HG03432 (cell line): ENCODE results near the gene HHAT.
"Not testable (repeated sequence)": the region's sequence is repeated elsewhere in the genome, so short reads cannot be mapped to it uniquely, and the experiment has no call there.

Experiments
- ATAC-seq: cut with Tn5 transposase; IDR thresholded peaks from one replicate; pipeline ENCODE4 v1.9.1; 2021; ENCODE audit warnings: mild to moderate bottlenecking, moderate library complexity; ENCODE audit not compliant: unreplicated experiment

Gene HHAT

DNA sequence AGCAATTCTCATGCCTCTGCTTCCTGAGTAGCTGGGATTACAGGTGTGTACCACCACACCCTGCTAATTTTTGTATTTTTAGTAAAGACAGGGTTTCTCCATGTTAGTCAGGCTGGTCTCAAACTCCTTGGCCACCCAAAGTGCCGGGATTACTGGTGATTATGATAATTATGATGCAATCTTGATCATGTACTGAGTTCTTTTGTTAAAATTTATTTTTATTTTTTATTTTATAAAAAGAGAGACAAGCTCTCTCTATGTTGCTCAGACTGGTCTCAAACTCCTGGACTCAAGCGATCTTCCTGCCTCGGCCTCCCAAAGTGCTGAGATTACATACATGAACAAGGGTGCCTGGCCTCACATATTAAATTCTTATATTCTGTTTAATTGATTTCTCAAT lies 25.6 kb downstream of the HHAT start:
- not testable (repeated sequence) for ATAC-seq

DNA sequence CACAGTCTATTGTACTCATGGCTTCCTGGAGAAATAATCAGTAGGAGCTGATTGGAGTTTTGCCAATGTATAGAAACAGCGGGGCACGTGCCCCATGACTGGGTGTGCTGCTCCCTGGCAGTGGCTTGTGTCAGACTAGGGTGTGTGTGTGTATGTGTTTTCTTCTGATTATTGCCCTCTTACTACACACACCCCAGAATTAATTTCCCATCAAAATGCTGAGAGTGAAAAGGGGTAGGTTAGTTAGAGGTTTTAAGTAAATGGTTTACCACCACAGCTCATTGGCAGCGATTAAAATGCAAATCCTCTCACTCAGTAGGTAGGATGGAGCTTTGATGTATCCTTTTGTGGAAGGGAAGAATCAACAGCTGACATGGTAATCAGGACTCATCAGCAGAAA lies 29.9 kb downstream of the HHAT start:
- ATAC-seq: no peak

DNA sequence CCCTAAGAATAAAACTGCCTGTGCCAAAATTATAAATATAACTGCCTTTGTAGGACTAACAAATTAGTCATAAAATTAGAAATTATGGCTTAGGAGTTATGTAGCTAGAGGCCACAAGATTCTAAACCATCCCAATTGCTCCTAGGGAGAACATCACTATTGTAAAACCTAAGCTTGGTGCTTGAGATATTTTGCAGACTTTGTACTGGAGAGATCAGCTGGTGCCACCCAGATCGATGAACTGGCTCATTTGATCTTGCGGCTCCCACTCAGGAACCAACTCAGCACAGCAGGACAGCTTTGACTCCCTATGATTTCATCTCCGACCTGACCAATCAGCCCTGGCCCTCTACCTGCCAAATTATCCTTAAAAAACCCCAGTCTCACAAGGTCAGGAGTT lies 30.6 kb downstream of the HHAT start:
- ATAC-seq: no peak

DNA sequence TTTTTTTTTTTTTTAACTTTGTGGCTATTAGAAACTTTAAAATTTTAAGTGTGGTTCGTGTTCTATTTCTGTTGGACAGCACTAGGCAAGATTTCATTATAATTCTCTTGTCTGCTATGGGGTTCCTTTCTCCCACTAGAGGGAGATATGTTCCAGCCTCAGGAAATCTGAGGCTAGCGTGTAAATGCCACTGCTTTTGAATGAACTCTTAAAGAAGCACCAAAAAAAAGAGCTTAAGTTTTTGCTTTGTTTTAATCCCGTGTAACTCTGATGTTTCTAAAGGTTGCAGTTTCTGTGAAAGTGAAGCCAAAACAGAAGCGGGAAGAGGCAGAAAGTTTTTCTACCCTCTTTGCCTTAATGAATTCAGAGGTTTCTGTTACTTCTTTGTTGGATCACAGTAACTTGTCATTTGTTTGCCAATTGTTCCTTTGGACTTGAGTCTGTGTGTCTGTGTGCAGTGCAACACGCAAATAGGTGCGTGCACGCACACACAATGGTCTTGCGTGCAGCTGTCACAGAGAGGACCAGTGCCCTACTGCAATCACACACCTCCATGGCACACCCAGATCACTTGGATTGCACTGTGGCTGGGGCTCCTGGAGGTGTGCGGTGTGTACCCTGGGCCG lies 32.3 kb downstream of the HHAT start:
- ATAC-seq: peak; percentile 88

DNA sequence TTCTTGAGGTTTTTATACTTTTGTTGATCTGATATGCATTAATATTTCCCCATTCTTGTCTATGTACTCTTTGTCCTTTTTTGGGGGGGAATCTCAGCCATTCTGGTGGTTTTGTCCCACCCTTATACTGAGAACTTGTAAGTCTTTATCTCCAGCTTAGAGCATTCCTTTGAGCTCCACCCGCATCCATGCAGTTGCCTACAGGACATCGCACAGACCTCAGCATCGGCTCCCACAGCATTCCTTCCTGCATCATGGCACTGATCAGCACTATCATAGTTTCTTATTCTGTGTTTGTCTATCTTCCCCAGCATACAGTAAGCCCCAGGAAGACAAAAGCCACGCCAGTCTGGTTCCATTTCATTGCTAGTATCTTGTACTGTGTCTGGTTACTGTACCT lies 33.0 kb downstream of the HHAT start:
- no peak for ATAC-seq

DNA sequence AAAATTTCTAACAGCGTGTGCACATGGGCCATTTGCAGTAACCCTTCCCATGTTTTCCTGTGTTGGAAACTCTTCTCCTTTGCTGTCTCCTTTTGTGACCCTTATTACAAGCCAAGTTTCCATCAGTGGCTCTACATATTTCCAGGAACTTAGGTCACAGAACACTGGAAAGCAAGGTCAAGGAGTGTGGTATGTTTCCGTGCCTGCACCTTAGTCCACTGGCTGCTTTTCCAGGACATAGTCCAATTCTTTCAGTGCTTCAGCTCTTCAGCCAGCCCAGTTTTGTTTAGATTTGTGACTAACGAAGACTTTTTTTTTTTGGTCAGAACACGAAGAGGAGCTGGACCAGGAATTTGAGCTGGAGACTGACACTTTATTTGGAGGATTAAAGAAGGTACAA lies 33.8 kb downstream of the HHAT start:
- ATAC-seq: no peak

DNA sequence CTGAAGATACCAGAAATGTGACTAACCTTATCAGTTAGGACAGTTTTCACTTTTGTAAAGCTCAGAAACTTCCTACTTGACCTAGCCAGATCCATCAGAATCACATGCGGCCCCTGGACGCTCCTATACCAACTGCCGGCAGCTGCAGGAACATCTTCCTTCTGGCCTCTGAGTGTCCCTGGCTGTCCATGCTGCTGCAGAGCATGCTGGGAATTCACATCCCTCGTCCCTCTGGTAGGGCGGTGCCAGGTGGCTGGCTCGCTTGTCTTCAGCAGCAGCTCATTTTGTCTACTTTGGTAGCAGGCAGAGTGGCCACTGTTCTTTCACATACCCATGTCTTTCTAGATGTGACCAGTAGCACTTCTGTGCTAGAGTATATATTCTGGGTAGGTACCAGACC lies 34.4 kb downstream of the HHAT start:
- ATAC-seq: no peak

DNA sequence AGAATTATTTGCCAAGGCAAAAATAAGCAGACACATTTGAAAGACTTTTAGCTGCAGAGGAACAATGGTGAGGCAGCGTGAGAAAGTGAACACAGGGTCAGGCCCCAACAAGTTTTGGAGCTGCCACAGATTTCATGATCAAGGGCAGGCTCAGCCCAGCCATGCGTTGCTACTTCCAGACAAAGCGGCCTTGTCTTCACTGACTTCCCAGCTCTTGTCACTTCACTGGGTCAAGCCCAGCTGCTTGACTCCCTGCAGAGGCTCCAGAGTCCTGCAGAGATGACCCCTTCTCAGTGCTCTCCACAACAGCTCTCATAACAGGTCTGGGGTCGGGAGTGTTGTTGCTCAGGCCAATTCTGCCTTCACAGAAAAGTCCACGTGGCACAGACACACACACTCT lies 35.8 kb downstream of the HHAT start:
- no peak for ATAC-seq

DNA sequence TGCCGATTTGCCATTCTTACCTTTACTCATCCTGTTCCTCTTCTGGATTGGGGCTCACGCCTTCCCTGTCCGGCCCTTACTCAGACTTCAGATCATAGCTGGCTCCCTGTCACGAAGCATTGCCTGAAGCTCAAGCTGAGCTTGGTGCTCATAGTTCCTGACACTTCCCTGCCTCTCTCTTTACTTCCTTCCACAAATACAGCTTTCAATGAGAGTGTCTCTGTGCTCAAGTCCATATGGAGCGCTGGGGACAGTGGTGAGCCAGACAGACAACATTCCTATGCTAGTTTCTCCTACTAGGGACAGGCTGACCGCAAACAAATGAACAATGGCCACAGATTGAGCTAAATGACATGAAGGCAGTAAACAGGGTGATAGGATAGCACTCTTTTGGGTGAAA lies 38.1 kb downstream of the HHAT start:
- no peak for ATAC-seq

DNA sequence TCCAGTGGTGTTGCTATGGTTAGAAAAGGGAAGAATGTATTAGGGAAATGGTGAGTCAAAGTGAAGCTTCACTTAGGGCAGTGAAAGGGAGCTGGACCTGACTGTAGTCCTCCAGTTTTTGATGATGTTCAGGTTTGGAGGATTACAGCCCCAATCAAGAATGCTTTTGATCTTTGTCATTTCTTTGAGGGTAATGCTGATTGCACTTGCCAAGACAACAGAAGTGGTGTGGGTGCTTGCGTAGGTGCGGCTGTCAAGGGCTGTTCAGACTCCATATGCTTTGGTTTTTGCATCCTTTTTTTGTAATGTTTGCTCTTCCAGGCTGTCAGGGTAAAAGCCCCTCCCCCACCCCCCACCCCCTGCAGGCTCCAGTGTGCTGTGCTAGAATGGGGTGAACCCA lies 38.9 kb downstream of the HHAT start:
- no peak for ATAC-seq

DNA sequence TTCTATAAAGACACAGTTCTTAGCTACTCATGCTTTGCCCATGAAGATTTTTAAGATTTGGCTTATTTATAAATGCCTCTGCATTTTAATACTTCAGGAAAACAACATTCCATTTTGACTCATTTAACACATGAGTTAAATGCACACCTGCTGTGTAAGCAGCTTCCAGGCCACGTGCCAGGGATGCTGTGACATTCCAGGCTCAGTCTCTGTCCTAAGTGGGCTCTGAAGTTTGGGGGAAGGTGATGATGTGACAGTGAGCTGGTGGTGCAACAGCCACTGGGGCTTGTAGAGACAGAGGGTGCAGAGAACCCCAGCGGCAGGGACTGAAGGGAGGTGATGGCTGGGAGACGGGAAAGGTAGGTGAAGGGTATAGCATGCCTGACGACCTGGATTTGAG lies 40.7 kb downstream of the HHAT start:
- ATAC-seq: no peak

DNA sequence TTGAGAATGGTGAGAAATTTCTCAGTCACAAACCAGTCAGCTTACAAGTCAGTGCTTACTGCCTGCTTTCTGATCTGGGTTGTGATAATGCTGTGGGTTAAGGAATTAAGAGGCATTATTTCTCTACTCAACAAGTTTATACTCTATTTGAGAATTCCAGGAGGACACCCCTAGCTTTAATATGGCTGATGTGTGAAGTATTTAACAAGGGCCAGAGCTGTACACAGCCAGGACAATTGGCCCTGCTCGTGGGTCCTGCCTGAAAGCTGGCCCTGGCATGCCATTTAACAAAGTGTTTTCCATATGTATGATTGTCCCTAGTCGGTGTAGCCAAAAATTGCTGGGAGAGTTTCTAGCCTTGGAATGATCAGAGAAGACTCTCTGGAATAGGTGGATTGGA lies 43.2 kb downstream of the HHAT start:
- no peak for ATAC-seq

DNA sequence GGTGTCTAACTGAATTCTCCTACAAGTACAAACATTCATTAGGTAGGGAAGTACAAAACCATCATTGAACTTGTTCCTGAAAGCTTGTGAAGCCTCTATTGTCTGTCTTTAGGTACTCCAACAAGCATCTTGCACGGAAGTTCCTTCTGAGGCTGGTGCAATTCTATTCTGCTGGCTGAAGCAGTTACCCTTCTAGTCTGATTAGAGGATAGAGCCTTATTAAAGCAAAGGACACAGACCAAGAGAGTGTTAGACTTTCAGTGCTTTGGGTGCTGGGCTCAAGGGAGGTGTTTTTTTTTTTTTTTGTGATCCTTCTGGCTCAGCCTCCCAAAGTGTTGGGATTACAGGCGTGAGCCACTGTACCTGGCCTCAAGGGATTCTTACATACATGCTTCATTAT lies 43.8 kb downstream of the HHAT start:
- no peak for ATAC-seq

DNA sequence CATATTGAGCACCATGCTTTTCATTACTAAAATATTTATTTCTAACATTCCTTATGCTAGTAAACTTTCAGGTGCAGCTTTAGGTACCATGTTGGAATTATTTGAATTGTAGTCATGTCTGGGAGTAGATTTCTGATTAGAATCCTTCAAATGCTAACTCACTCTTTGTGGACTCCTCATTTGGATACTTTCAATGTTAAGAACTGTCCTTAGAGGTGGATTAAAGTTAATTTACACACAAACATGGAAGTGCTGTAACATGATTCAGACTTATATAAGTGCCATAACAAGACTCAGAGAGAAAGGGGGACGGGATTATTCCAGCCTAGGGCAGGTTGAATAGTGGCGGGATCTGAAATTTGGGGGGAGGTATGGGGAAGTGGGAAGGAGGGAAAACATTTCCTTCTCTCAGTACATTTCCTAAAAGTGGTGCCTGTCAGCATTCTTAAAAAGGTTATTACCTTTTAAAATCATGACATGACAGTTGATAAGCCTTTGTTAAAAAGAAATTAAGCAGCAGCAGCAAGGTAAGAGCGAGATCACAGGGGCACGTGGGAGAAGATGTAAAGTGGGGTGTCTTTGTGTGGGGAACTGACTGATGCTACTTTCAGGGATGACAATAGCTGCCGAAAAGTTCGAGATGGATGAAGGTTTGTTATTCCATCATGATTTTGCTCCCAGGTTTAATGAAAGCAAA lies 44.4 kb downstream of the HHAT start:
- ATAC-seq: no peak

DNA sequence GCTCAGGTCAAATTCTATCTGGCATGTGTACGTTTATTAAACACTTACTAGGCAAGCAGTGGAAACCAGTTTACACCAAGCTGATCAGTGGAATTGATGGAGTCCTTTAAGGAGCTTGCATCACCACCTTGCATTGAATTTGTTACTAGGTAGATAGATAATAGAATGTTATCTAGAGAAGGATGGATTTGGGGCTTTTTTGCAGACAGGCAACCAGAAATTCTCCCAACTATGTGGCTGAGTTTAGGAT lies 44.9 kb downstream of the HHAT start:
- no peak for ATAC-seq

DNA sequence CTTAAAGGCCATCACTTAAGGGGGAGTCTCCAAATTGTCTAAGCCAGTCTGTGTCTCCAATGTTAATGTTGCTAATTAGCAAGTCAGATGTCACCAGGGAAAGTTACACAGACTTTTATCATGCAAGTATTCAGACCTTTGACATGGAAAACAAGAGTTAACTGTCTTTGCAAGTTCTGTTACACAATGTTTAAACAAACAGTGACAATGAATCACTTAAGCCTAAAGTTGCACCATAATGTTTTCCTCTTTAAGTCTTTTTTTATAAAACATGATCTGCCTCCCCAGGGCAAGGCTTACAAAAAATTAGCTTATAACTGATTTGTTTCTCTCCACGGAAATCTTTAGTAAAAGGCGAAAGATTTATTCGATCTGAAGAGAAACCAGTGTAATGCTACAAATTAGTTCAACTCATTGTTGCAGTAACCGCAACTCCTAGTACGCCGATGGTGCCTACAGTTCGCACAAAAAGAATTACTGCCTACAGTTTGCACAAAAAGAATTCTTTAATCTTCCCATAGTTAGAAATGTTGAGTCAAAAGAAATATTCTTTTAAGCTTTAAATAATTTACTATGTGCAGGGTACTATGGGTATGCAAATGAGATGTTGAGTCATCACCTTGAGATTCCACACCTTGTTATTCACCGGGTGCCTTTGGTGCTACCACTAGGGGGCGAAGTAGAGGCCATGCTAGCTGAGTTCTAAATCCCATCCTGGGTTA lies 45.3 kb downstream of the HHAT start:
- ATAC-seq: peak; percentile 78

DNA sequence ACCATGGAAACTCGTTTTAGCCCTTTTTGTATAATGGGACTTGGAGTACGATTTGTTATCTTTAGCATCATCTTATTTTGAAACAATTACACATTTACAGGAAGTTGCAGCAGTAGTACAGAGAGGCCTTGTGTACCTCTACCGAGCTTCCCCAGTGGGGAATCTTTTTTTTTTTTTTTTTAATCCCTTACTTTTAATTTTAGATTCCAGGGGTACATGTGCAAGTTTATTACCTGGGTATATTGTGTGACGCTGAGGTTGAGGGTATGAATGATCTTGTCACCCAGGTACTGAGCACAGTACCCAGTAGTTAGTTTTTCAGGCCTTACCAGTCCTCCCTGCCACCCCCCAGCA lies 45.9 kb downstream of the HHAT start:
- ATAC-seq: no peak

DNA sequence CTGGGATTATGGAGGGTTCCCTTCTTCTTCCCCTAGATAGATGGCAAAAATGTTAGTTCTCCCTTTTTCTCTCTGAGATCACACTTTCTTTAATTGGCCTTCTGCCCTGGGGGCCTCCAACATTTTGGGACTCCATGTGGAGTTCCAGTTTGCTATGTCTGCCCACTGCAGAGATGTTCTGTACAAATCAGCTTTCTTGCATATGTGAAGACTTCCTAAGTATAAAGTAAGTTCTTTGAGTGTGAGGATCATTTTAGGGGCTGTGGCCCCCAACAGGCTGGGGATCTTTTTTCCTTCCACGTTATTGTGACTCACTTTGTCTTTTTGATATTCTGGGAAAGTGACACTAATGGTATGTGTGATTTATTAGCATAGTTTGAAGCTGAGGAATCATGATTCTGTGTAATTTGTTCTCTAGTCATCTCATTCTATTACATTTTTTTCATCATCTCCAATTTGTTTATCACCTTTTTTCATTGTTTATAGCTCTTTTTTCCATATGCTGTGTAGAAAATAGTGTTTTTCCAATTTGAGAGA lies 48.2 kb downstream of the HHAT start:
- ATAC-seq: no peak

DNA sequence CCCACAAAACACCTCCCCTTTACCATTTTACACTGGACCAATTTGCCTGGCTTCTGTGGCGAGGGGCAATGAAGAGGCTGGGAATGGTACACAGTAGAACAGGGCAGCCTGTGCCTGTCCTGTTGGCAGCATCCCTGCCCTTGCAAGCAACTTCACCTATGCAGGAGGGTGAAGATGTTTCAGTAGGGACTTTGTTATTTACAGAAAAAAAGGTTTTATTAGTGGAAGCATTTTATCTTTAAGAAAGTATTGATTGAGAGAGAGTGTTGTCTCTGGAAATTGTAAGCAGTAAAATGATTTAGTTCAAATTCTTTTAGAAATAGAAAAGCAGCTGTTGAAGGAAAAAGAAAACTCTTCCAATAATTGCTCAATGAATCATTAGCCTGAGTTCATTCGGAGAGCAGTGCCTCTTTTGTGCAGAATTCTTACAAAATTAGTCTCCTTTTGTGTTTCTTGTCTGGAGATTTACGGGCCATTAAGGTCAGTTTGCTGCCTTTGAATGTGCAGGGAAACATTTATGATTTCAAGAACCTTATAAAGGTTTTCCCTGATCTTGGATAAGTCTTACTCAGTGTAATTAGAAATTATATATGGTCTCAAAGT lies 49.1 kb downstream of the HHAT start:
- no peak for ATAC-seq

DNA sequence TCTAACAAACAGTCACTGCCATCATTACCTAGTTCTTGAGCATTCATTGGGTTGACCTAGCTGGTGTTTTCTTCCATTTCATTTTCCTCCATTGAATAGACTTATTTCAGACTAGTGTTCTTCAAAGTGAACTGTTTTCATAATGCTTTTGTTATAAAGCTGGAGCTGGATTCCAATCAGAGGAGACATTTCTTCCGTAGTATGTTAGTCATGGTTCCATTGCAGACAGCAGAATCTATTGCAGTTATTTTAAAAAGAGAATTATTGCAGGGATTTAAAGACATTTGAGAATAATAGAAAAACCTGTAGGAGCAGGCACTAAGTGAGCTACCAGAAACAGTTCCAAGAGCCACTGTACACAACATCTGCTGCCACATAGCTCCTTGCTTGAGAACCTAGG lies 50.0 kb downstream of the HHAT start:
- ATAC-seq: no peak

DNA sequence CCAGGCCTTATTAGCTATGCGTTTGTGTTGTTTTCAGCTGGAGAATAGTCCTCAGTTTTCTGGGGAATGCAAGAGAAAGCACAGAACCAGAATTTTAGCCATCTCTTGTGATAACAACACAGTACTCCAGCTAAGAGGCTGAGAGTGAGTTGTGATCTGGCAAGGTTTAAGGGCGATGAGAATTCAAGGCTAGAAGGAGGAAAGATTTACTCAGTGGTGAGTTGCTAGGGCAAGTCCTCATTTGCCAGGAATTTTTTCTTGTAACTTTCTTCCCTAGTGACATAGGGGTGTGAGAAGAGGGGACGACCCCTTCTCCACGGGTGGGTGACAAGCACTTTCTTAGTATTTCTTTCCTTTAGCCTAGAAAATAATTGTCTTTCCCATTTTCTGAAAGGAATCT lies 53.2 kb downstream of the HHAT start:
- ATAC-seq: no peak

DNA sequence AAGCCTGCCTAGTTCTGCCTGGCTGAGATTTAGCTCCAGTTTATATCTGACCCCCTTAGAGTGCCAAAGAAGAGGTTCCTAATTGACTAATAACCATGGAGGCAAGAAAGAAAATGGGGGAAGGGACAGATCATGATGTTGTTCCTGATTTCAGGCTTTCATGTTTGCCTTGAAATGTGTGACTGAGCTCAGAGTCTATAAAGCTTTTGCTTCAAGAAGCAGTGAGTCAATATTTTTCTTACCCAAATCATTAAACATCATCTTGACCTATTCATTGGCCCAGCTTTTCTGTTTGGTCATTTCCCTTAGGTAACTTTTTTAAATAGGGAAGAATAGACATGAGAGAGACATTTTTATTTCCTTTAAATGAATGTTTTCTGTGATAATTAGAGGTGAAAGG lies 55.9 kb downstream of the HHAT start:
- no peak for ATAC-seq
